ENCODE data around the gene RNF186.
"Not testable (repeated sequence)": the region's sequence is repeated elsewhere in the genome, so short reads cannot be mapped to it uniquely, and the experiment has no call there.

The RNF186 gene

GRCh38 chr1:19797827-19798226 lies 17.3 kb downstream of the RNF186 start:
- DNase-seq (ENCODE audit: extremely low read depth in 1 of 2, low read depth in 1 of 2): no peak

GRCh38 chr1:19794583-19794982 lies 20.5 kb downstream of the RNF186 start:
- no peak for DNase-seq (ENCODE audit: extremely low read depth in 1 of 2, low read depth in 1 of 2)

DNA sequence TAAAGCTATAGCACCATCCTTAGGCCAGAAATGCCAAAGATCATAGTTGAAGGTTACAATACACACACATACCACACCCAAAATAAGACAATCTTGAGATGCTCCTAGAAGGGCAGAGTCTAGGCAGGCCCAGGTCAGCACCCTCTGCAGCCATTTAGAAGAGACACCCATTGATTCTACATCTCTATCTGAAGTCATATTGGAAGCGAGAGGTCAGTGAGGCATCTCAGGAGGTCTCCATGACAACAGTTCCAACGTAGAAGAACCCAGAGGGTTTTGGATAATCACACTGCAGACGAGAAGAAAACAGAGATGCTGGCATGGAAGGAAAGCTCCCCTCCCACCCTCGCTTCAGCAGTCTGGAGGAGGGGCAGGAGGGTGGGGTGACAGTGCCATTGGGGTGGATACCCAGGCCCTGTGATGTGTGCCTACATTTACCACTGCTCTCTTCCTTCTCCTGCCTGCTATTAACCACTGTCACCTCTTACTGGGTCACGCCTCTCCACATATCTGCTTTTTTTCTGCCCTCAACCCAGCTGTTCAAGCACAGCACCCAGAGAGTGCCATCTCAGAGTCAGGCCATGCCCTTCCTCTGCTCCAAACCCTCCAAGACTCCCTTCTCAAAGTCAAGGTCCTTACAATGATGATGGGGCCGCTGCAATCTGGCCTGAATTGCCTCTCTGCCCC lies 21.6 kb downstream of the RNF186 start:
- no peak for DNase-seq (ENCODE audit: extremely low read depth in 1 of 2, low read depth in 1 of 2)

DNA sequence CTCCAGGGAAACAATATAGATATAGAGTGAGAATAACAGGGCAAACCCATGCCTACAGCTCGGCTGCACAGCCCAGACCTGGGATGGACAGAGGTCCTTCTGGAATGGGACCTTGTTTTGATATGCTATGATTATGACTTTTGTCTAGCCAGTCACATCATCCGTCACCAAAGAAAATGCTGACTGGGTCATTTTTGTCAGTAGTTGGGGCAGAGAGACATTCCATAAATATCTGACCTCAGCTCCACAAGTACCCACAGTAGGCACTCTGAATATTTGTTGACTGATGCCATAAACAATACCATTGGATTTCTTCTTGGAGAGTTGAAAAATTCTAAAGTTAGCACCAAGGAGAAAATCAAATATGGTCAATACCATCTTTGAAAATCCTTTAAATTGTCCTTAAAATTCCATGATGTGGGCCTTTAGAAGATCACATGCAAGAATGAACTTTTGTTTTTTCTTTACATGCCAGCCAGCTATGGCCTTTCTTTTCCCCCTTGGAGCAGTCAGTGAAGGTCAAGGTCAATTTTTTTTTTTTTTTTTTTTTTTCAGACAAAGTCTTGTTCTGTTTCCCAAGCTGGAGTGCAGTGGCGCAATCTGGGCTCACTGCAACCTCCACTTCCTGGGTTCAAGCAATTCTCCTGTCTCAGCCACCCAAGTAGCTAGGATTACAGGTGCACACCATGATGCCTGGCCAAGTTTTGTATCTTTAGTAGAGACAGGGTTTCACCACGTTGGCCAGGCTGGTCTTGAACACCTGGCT lies 22.7 kb downstream of the RNF186 start:
- DNase-seq (ENCODE audit: extremely low read depth in 1 of 2, low read depth in 1 of 2): no peak

- DNase-seq (ENCODE audit: extremely low read depth in 1 of 2, low read depth in 1 of 2): not testable (repeated sequence)
These were observed 24.8 kb downstream of the RNF186 start for GRCh38 chr1:19790061-19790975.

DNA sequence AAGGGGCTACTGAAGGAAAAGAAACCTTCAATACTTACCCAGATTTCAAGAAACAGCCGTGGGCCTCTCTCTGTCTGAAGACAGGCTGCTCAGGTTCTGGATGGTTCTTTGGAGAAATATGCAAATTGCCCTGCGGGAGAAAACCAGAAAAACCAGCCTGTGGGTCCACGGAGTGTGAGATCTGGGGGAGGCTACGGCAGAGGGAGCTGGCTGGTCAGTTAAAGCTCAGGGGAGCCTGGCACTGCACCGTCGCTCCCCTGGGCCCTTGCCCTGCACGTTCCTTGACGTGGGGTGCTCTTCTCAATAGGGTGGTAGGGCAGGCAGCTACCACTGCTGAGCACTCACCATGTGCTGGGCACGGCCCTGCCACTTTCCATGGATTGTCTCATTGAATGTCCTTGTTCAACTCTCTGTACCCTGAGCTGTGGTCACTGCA lies 28.1 kb downstream of the RNF186 start:
- no peak for DNase-seq (ENCODE audit: extremely low read depth in 1 of 2, low read depth in 1 of 2)

DNA sequence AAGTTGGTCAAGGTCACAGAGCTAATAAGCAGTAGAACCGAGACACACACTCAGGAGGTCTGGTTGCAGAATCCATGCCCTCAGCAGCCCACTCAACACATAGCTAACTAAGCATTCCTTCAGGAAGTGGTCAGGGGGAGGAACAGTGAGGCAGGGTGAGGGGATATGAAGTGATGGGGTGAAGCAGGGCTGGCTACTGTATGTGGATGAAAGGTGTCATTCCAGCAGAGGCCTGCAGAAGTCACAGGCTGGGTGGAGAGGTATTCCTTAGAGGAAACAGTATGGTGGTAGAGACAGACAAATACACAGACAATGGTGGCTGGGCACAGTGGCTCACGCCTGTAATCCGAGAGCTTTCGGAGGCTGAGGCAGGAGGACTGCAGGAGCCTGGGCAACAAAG lies 29.4 kb downstream of the RNF186 start:
- DNase-seq (ENCODE audit: extremely low read depth in 1 of 2, low read depth in 1 of 2): no peak

- DNase-seq (ENCODE audit: extremely low read depth in 1 of 2, low read depth in 1 of 2): no peak
These were observed 34.7 kb downstream of the RNF186 start for GRCh38 chr1:19780267-19780877.

- no peak for DNase-seq (ENCODE audit: extremely low read depth in 1 of 2, low read depth in 1 of 2)
These were observed 38.1 kb downstream of the RNF186 start for GRCh38 chr1:19776933-19777332.

DNA sequence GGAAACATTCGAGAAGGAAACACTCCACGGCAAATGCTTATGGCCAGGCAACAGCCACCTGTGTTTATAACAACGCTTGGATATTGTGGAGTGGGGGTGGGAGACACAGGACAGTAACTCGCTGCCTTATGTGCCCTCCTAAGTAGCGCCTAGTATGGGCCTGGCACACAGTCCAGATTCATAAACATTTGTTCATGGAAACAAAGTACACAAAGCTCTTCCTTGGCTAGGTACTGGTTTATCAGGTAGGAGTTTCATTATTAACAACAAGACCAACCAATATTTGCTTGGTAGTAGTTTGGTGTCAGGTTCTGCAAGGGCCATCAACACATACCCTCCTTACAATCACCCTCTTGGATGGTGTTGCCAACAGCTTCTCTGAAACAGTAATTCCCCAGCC lies 38.8 kb downstream of the RNF186 start:
- no peak for DNase-seq (ENCODE audit: extremely low read depth in 1 of 2, low read depth in 1 of 2)

DNA sequence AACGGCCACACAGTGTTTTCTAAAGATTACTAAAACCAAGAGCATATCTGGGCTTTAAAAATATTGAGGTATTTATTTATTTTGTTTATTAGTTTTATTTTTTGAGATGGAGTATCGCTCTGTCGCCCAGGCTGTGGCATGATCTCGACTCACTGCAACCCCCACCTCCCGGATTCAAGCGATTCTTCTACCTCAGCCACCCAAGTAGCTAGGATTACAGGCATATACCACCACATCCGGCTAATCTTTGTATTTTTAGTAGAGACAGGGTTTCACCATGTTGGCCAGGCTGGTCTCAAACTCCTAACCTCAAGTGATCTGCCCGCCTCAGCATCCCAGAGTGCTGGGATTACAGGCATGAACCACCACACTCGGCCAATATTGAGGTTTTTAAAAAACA lies 39.3 kb downstream of the RNF186 start:
- no peak for DNase-seq (ENCODE audit: extremely low read depth in 1 of 2, low read depth in 1 of 2)

- no peak for DNase-seq (ENCODE audit: extremely low read depth in 1 of 2, low read depth in 1 of 2)
These were observed 39.8 kb downstream of the RNF186 start for GRCh38 chr1:19775317-19775716.

DNA sequence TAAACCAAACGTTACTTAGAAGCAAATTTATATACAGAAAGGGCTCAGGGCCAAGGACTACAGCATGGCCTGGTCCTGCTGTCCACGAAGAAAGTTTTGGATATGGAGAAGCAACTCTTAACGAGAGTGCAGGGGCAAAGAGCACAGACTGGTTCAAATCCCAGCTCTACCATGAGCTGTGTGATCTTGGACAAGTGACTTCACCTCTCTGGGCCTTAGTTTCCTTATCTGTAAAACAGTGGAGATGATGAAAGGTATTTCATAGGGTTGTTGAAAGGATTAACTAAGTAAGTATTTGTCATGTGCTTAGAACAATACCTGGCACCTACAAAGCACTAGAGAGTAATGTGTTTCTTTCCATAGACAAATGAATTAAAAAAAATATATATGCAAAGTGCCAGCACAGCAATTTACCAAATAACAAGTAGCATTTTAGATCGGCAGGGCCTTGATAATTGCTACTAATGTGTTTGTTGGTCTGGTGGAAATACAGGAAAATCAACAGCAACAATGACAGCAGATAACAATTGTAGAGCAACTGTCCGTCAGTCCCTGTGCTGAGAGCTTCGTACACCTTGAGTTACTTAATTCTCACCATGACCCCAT lies 40.8 kb downstream of the RNF186 start:
- no peak for DNase-seq (ENCODE audit: extremely low read depth in 1 of 2, low read depth in 1 of 2)

- no peak for DNase-seq (ENCODE audit: extremely low read depth in 1 of 2, low read depth in 1 of 2)
These were observed 41.6 kb downstream of the RNF186 start for GRCh38 chr1:19773485-19773884.

DNA sequence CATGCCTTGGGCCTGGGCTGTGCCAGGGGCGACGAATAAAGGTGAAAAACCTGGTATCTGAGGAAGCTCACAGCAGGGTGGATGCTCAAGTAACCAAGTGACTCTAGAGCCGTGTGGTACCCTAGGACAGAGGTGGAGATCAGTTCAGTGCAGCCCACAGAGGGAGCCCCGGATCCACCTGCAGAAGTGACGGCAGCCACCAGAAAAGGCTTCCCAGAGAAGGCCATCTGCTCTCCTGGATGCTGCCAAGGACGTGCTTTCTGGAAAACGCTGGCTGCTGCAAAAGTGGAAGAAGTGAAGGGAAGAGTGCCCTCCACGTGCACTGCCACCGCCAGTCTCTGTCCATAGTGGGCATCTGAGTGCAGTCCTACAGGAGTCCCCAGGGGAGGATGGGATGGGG lies 43.0 kb downstream of the RNF186 start:
- DNase-seq (ENCODE audit: extremely low read depth in 1 of 2, low read depth in 1 of 2): no peak

- no peak for DNase-seq (ENCODE audit: extremely low read depth in 1 of 2, low read depth in 1 of 2)
These were observed 43.7 kb downstream of the RNF186 start for GRCh38 chr1:19771350-19771749.

GRCh38 chr1:19770436-19771190 lies 44.5 kb downstream of the RNF186 start:
- DNase-seq (ENCODE audit: extremely low read depth in 1 of 2, low read depth in 1 of 2): no peak

- DNase-seq (ENCODE audit: extremely low read depth in 1 of 2, low read depth in 1 of 2): no peak
These were observed 45.7 kb downstream of the RNF186 start for GRCh38 chr1:19769211-19769932.

Measured in stimulated activated CD8-positive, alpha-beta memory T cell treated with anti-CD3 and anti-CD28 coated beads, Interleukin-7, amount 100 ng/mL, for 48 hours (primary cell).